Sigmoid colon (tissue), 7 donors: ENCODE results near the gene CUX1. TPM values are rescaled to one million over a fixed set of nuclear protein-coding genes. Genes with fewer than 3 reads are reported as not detected.

ENCODE experiments used
- DNase-seq: peaks from one replicate; pipeline ENCODE4 v3.0.0-alpha.2; 2019
- H3K27ac ChIP-seq, 4 donors: fragments of 200-600 bp; sonication (generic); one replicate each; pipeline ENCODE4 v1.5.1; 2016 to 2019; ENCODE audit warnings: mild to moderate bottlenecking in 1 of 4
- H3K27me3 ChIP-seq, 3 donors: fragments of 200-600 bp; sonication (generic); one replicate each; pipeline ENCODE4 v1.5.1; 2019; ENCODE audit warnings: mild to moderate bottlenecking in 1 of 3
- H3K36me3 ChIP-seq, 4 donors: fragments of 200-600 bp; sonication (generic); one replicate each; pipeline ENCODE4 v1.5.1; 2016 to 2019
- H3K4me1 ChIP-seq, 4 donors: fragments of 200-600 bp; sonication (generic); one replicate each; pipeline ENCODE4 v1.5.1; 2017 to 2019
- H3K4me3 ChIP-seq, 4 donors: fragments of 200-600 bp; sonication (generic); one replicate each; pipeline ENCODE4 v1.5.1; 2017 to 2019; ENCODE audit warnings: mild to moderate bottlenecking in 2 of 4, moderate library complexity in 1 of 4
- H3K9me3 ChIP-seq, 4 donors: fragments of 200-600 bp in 3 of 4; sonication (generic) in 3 of 4; one replicate each; pipeline versions ENCODE4 v1.5.1 to v1.6.1; 2013 to 2019
- CTCF ChIP-seq, 4 experiments: fragments of 450-650 bp in 3 of 4; fragments of 200-600 bp in 1 of 4; IDR thresholded peaks; one replicate each; pipeline ENCODE4 v1.5.1; 2016 to 2019; ENCODE audit warnings: antibody characterized with exemption in 4 of 4, mild to moderate bottlenecking in 3 of 4, moderate library complexity in 2 of 4
- EP300 ChIP-seq, 4 donors: sonication (generic); formaldehyde crosslinking; IDR thresholded peaks; one replicate each; pipeline ENCODE4 v1.6.1; 2017; ENCODE audit warnings: antibody characterized with exemption in 4 of 4
- POLR2A ChIP-seq, 2 donors: fragments of 450-650 bp; IDR thresholded peaks; one replicate each; pipeline ENCODE4 v1.6.1; 2016; ENCODE audit warnings: antibody characterized with exemption in 2 of 2, mild to moderate bottlenecking in 2 of 2, moderate library complexity in 2 of 2
- POLR2AphosphoS5 ChIP-seq, 4 donors: sonication (generic); formaldehyde crosslinking; IDR thresholded peaks; one replicate each; pipeline ENCODE4 v1.6.1; 2017; ENCODE audit warnings: antibody characterized with exemption in 4 of 4
- WGBS, 2 donors: extraction: QIAGEN DNeasy Blood & Tissue Kit; methylation state at CpG; one replicate each; pipeline ENCODE4 v1.1.7; 2013; 5-methylcytosine and 5-hydroxymethylcytosine counted together
- intact Hi-C: fragments of 100-400 bp; cut with DNase I; formaldehyde crosslinking; loops from one replicate; pipeline ENCODE4 v1.15.1; 2023
- polyA plus RNA-seq, 3 donors: library from polyadenylated mRNA; stranded (reverse); fragments of 200-250 nt; gene quantifications; one replicate each; pipeline ENCODE4 v1.2.3, GENCODE V29; 2013
- total RNA-seq, 4 donors: library from RNA; depleted of rRNA; stranded (reverse); fragments of >200 nt; gene quantifications; one replicate each; pipeline ENCODE4 v1.1.0, GENCODE V29; 2016
- donor health status: healthy with polysubstance abuse.
- donor health status: Bipolar disorder and iron deficiency.
- donor health status: healthy.

CUX1 gene
- total and polyA plus RNA-seq, 7 donors = 46.7 to 127 (median 49.9) TPM

GRCh38 chr7:102282465-102283362, 465.3 kb downstream of the CUX1 start:
- Histone ChIP-seq H3K27me3 (no peaks in the 10 kb centered on the region), H3K36me3 (no peaks in the 10 kb centered on the region), H3K27ac (no peak overlapping the region), H3K4me3 (no peak overlapping the region), H3K4me1 (peaks cover 0 to 28% (median 21%) of the 10 kb centered on the region in 4 donors), H3K9me3 (no peaks in the 10 kb centered on the region)
- 92 to 93% methylated on average over 32 of the region's 32 CpGs for WGBS, 2 donors
- intact Hi-C loops = no loop called here
- DNase-seq = no peak
- TF ChIP-seq POLR2AphosphoS5 (IDR thresholded peaks at IDR 0.05) (no peak), EP300 (IDR thresholded peaks at IDR 0.05) (no peak), POLR2A (IDR thresholded peaks at IDR 0.05) (no peak), CTCF (IDR thresholded peaks at IDR 0.05) (no peak)

GRCh38 chr7:102283477-102284189, 466.2 kb downstream of the CUX1 start:
- Histone ChIP-seq H3K9me3 (no peaks in the 10 kb centered on the region), H3K27ac (no peak overlapping the region), H3K36me3 (no peaks in the 10 kb centered on the region), H3K4me3 (no peak overlapping the region), H3K27me3 (no peaks in the 10 kb centered on the region), H3K4me1 (peaks cover 0 to 37% (median 29%) of the 10 kb centered on the region in 4 donors)
- DNase-seq = no peak
- TF ChIP-seq CTCF (IDR thresholded peaks at IDR 0.05) (no peak), POLR2A (IDR thresholded peaks at IDR 0.05) (no peak), EP300 (IDR thresholded peaks at IDR 0.05) (no peak), POLR2AphosphoS5 (IDR thresholded peaks at IDR 0.05) (no peak)
- intact Hi-C loops = no loop called here
- WGBS, 2 donors = 83 to 87% methylated on average over 10 of the region's 10 CpGs

GRCh38 chr7:102284399-102284798, 467.0 kb downstream of the CUX1 start:
- Histone ChIP-seq H3K9me3 (no peaks in the 10 kb centered on the region), H3K36me3 (no peaks in the 10 kb centered on the region), H3K27ac (no peak overlapping the region), H3K4me3 (no peak overlapping the region), H3K4me1 (peaks cover 0 to 40% (median 28%) of the 10 kb centered on the region in 4 donors), H3K27me3 (no peaks in the 10 kb centered on the region)
- 66 to 69% methylated on average over 12 of the region's 12 CpGs for WGBS, 2 donors
- DNase-seq = no peak
- intact Hi-C loops = no loop called here
- TF ChIP-seq CTCF (IDR thresholded peaks at IDR 0.05) = no peak
- no peak for TF ChIP-seq POLR2AphosphoS5 (IDR thresholded peaks at IDR 0.05)
- TF ChIP-seq POLR2A (IDR thresholded peaks at IDR 0.05) = no peak
- TF ChIP-seq EP300 (IDR thresholded peaks at IDR 0.05) = no peak

- H3K27ac ChIP-seq = peak overlapping the region in 3 of 4 donors; percentile 82 to 83 (median 82)
- H3K27me3 ChIP-seq = no peaks in the 10 kb centered on the region
- peak overlapping the region in 1 of 4 donors; percentile 12 for H3K4me3 ChIP-seq
- no peaks in the 10 kb centered on the region for H3K9me3 ChIP-seq
- intact Hi-C loops = loop anchor here (5.0 kb wide), 1 partner anchor 77 kb away; no protein-coding TSS in a partner anchor
- no peak for TF ChIP-seq POLR2AphosphoS5 (IDR thresholded peaks at IDR 0.05)
- TF ChIP-seq POLR2A (IDR thresholded peaks at IDR 0.05) = no peak
- no peak for TF ChIP-seq EP300 (IDR thresholded peaks at IDR 0.05)
- no peak for TF ChIP-seq CTCF (IDR thresholded peaks at IDR 0.05)
- H3K4me1 ChIP-seq = peaks cover 0 to 40% (median 27%) of the 10 kb centered on the region in 4 donors
- WGBS, 2 donors = 37 to 67% methylated on average over 19 of the region's 19 CpGs
- DNase-seq = peak; percentile 72
- no peaks in the 10 kb centered on the region for H3K36me3 ChIP-seq
These were observed 467.6 kb downstream of the CUX1 start for GRCh38 chr7:102284891-102285539.
